KOPT-K1 (cell line): ENCODE results near the gene FSIP1.
"Not testable (repeated sequence)": the region's sequence is repeated elsewhere in the genome, so short reads cannot be mapped to it uniquely, and the experiment has no call there.

ENCODE experiments used
- H3K27ac ChIP-seq: fragments of 200-600 bp; sonication (generic); 2 replicates; pipeline ENCODE4 v1.5.1; 2016; ENCODE audit warnings: antibody characterized with exemption, mild to moderate bottlenecking, low read depth, low read length; ENCODE audit not compliant: poor library complexity, severe bottlenecking
- H3K36me3 ChIP-seq: fragments of 200-600 bp; sonication (generic); 2 replicates; pipeline ENCODE4 v1.5.1; 2017; ENCODE audit warnings: antibody characterized with exemption, mild to moderate bottlenecking, low read length, moderate library complexity; ENCODE audit not compliant: insufficient read depth
- H3K9me3 ChIP-seq: fragments of 200-600 bp; sonication (generic); 2 replicates; pipeline ENCODE4 v1.5.1; 2017; ENCODE audit warnings: antibody characterized with exemption, low read length, mild to moderate bottlenecking; ENCODE audit not compliant: insufficient read depth, poor library complexity, severe bottlenecking

Gene FSIP1

GRCh38 chr15:39782441-39783138 lies at the start of gene FSIP1:
Gene FSIP1, minus strand, starts transcription at chr15:39782841. Its CDS starts 6,317 bp downstream, at chr15:39776524.
- H3K9me3 ChIP-seq: no peaks in the 10 kb centered on the region
- peak within 1 kb of the TSS; percentile 71 for H3K27ac ChIP-seq
- H3K36me3 ChIP-seq: 0 out of 2 replicates have a peak, but pooled peaks cover 14% of the 10 kb centered on the region

GRCh38 chr15:39830166-39830565 lies 47.5 kb upstream of the FSIP1 start:
- Histone ChIP-seq H3K9me3 (no peaks in the 10 kb centered on the region), H3K36me3 (no peaks in the 10 kb centered on the region), H3K27ac (no peak overlapping the region)

- H3K27ac ChIP-seq: no peak overlapping the region
- H3K9me3 ChIP-seq: peaks cover 4% of the 10 kb centered on the region
- no peaks in the 10 kb centered on the region for H3K36me3 ChIP-seq
Observed at GRCh38 chr15:39828374-39828931, 45.8 kb upstream of the FSIP1 start.

- H3K36me3 ChIP-seq: no peaks in the 10 kb centered on the region
- H3K9me3 ChIP-seq: peaks cover 4% of the 10 kb centered on the region
- H3K27ac ChIP-seq: no peak overlapping the region
Observed at GRCh38 chr15:39826975-39827374, 44.3 kb upstream of the FSIP1 start.

DNA sequence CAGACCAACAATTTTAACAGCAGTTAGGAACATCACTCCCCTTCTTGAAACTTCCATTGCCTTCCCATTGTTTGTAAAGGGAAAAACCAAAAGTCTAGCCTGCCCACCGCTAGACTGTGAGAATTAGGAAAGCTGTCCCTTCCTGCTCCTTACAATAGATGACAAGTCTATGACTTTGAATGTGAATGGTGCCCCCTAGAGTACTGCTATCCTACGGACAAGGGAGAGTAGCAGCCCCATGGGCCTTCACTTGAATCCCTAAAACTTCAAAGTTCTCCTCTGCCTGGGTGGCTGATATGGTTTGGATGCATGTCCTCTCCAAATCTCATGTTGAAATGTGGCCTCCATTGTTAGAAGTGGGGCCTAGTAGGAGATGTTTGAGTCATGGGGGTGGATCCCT lies 41.0 kb upstream of the FSIP1 start:
- peaks cover 4% of the 10 kb centered on the region for H3K9me3 ChIP-seq
- H3K27ac ChIP-seq: no peak overlapping the region
- H3K36me3 ChIP-seq: no peaks in the 10 kb centered on the region

GRCh38 chr15:39820050-39820602 lies 37.5 kb upstream of the FSIP1 start:
- Histone ChIP-seq H3K27ac (no peak overlapping the region), H3K36me3 (no peaks in the 10 kb centered on the region), H3K9me3 (peaks cover 4% of the 10 kb centered on the region)

DNA sequence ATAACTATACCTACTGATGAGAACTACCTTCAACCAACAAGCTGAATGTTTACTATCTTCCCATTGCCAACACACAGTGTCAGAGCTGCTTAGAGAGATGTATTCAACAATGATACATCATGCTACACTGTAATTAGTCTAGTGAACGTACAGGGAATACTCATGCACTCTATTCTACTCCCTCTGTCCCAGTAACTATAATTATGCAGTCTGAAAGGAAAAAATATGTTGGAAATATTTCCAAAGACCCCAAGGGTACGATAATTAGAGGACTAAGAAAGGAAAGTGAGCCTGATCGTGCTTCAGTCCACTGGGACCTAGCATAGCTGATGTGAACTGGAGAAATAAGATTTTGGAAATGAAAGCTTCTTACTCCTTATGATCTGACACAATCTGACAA lies 36.9 kb upstream of the FSIP1 start:
- Histone ChIP-seq H3K9me3 (peaks cover 4% of the 10 kb centered on the region), H3K27ac (no peak overlapping the region), H3K36me3 (no peaks in the 10 kb centered on the region)

GRCh38 chr15:39817892-39818291 lies 35.3 kb upstream of the FSIP1 start:
- H3K27ac ChIP-seq: no peak overlapping the region

GRCh38 chr15:39814489-39814888 lies 31.8 kb upstream of the FSIP1 start:
- Histone ChIP-seq H3K27ac (no peak overlapping the region), H3K36me3 (no peaks in the 10 kb centered on the region)

More at GRCh38 chr15:39817892-39818291, 35.3 kb upstream of the FSIP1 start:
- H3K9me3 ChIP-seq: no peaks in the 10 kb centered on the region
- no peaks in the 10 kb centered on the region for H3K36me3 ChIP-seq

GRCh38 chr15:39812651-39813050 lies 30.0 kb upstream of the FSIP1 start:
- not testable (repeated sequence) for H3K27ac ChIP-seq, H3K9me3 ChIP-seq

More at GRCh38 chr15:39814489-39814888, 31.8 kb upstream of the FSIP1 start:
- no peaks in the 10 kb centered on the region for H3K9me3 ChIP-seq

DNA sequence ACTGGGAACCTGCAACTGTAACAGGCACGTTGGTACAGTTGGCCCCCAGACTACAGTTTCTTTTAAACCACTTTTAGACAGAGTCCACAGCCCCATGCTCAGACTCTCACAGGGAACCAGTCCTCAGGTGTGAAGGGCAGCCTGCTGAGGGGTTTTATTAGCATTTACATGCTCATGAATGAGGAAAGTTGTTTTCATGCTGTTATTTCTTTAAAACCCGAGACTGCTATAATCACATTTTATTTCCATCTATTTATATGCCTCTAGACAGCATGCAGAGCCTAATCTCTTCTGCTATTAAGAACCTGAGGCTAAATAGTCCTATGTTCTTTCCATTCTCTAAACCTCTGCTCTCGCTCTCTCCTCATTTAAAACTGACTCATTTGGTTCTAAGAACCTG lies 26.3 kb upstream of the FSIP1 start:
- Histone ChIP-seq H3K27ac (no peak overlapping the region), H3K36me3 (no peaks in the 10 kb centered on the region), H3K9me3 (no peaks in the 10 kb centered on the region)

More at GRCh38 chr15:39812651-39813050, 30.0 kb upstream of the FSIP1 start:
- H3K36me3 ChIP-seq: not testable (repeated sequence)

DNA sequence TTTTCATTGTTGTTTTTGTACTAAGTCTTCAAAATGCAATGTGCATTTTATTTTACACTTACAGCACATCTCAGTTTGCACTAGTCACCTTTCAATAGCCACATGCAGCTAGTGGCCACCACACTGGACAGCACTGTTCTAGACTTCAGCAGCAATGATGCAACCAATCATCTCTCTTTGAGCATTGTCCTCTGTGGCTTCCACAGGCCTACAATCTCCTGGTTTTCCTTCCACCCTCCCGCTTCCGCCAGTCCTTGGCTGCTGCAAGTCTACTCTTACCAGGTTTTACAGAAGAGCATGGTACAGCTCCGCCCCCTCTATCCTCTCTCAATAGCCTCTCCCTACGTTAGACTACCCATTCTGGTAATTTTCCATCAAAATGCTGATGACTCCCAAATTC lies 25.1 kb upstream of the FSIP1 start:
- Histone ChIP-seq H3K27ac (no peak overlapping the region), H3K36me3 (no peaks in the 10 kb centered on the region), H3K9me3 (no peaks in the 10 kb centered on the region)

DNA sequence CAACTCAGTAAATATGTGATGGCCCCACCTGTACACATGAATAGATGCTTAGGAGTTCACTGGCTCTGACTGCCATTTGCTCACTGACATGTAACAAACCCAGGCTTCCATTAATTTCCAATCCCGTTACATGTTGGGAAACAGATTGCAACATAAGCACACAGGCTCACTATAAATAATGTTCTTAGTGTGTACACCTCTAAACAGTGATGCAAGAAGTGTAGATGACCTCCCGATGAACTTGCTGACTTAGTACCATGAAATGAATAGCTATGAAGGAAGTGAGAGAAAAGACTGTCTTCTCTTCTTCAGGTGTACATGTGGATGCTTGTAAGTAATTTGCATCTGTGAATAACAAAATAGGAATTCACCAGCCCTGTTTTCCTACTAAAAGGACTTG lies 21.4 kb upstream of the FSIP1 start:
- Histone ChIP-seq H3K36me3 (no peaks in the 10 kb centered on the region), H3K9me3 (no peaks in the 10 kb centered on the region), H3K27ac (no peak overlapping the region)

DNA sequence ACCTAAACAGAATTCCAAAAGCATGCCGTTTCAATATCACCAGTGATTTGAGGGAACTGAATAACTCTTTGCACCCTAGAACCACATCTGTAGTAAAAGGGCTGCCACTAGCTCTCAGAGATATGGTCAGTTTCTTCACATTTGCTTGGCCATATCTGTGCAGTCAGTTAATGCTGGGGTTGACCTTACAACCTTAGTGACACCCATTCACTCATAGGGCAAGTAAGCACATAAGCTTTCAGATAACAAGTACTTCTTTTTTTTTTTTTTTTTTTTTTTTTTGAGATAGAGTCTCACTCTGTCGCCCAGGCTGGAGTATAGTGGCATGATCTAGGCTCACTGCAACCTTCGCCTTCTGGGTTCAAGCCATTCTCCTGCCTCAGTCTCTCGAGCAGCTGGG lies 20.4 kb upstream of the FSIP1 start:
- H3K27ac ChIP-seq: no peak overlapping the region
- no peaks in the 10 kb centered on the region for H3K36me3 ChIP-seq
- no peaks in the 10 kb centered on the region for H3K9me3 ChIP-seq

GRCh38 chr15:39801641-39802309 lies 19.1 kb upstream of the FSIP1 start:
- Histone ChIP-seq H3K27ac (no peak overlapping the region), H3K36me3 (no peaks in the 10 kb centered on the region), H3K9me3 (no peaks in the 10 kb centered on the region)
